Stimulated activated CD4-positive, alpha-beta T cell treated with anti-CD3 and anti-CD28 coated beads, Interleukin-1b, Interleukin-23, amount 100 ng/mL, for 48 hours (primary cell): ENCODE data around the gene CTU2.

ENCODE experiments used
- DNase-seq: peaks from one replicate; pipeline ENCODE4 v3.0.0-alpha.2; 2020

Gene CTU2

DNA sequence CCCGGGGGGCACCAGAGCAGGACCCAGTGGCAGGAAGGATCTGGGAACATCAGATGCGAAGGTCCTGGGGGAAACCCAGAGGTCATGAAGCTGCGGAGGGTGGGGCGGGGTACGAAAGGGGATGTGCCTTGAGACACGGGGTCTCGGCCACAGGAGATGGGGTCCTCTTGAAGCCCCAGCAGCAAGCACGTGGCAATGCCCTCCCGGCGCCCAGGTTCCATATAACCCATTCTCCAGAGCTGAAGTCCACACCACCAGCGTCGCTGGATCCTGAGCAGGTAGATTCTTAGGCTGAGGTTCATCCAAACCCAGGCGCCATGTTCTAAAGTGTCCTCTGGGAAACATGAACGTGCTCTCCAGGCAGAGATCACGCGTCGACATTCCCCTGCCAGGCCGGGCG is 57.8 kb downstream of the CTU2 start:
- no peak for DNase-seq

DNA sequence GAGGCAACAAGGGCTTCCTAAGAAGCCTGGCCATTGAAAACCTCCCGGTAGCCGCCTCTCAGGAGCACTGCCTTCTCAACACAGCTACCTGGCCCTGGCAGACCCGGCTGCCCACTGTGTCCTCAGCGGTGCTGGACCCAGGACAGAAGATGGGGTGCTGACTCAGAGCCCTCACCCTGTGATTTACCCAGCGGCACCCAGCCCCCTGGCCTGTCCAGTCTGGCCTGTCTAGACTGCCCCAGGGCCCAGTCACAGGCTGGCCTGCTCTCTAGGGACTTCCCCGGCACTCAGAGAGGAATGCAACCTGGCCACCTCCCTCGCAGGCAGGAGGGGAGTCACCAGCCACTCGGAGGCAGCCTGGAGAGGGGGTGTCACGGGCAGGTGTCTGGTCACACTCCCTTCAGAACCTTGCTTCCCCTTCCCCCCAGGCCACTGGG is 58.6 kb downstream of the CTU2 start:
- DNase-seq, result no peak
